Measurements from ENCODE around the gene TMIGD3. TPM values are rescaled to one million over a fixed set of nuclear protein-coding genes. Genes with fewer than 3 reads are reported as not detected.

The TMIGD3 gene
- total RNA-seq, 3 donors from 2014 or later (not counting 1 experiment from before 2014, with no cell fraction given) = 1.0 TPM; not detected in 2

GRCh38 chr1:111504097-111504496 is 664 bp upstream of the TMIGD3 start:
- Mint-ChIP-seq H3K27me3 (ENCODE audit: low read depth in 2 of 2) (no peaks in the 10 kb centered on the region), H3K36me3 (no peaks in the 10 kb centered on the region), H3K9me3 (no peaks in the 10 kb centered on the region), H3K4me1 (peaks cover 23 to 38% of the 10 kb centered on the region in 2 donors), H3K27ac (no peak overlapping the region), H3K4me3 (no peak overlapping the region)
- ATAC-seq = no peak
- DNase-seq = no peak
- no peak overlapping the region for H3K4me3 ChIP-seq (ENCODE audit: low read length)
- no peaks in the 10 kb centered on the region for H3K36me3 ChIP-seq (ENCODE audit: control insufficient read depth, insufficient read depth, low read length)
- no peak overlapping the region for H3K27ac ChIP-seq (ENCODE audit: low read length)
- H3K9me3 ChIP-seq (ENCODE audit: control insufficient read depth, insufficient read depth, low read length) = no peaks in the 10 kb centered on the region
- H3K4me1 ChIP-seq (ENCODE audit: control insufficient read depth, insufficient read depth, low read length) = peaks cover 58% of the 10 kb centered on the region
- intact Hi-C loops (cut with micrococcal nuclease) = no loop called here
- 77% methylated on average over 6 of the region's 6 CpGs for WGBS (ENCODE audit: insufficient coverage)
- no peaks in the 10 kb centered on the region for H3K27me3 ChIP-seq (ENCODE audit: control insufficient read depth, insufficient read depth, low read length)
- TF ChIP-seq CTCF (IDR thresholded peaks at IDR 0.05) = no peak

GRCh38 chr1:111501645-111502044 is 1.8 kb downstream of the TMIGD3 start:
- H3K27ac Mint-ChIP-seq = no peak overlapping the region
- 95% methylated on average over 5 of the region's 7 CpGs for WGBS (ENCODE audit: insufficient coverage)
- peaks cover 2% of the 10 kb centered on the region for H3K36me3 Mint-ChIP-seq
- H3K4me3 Mint-ChIP-seq = no peak overlapping the region
- H3K36me3 ChIP-seq (ENCODE audit: control insufficient read depth, insufficient read depth, low read length) = no peaks in the 10 kb centered on the region
- H3K4me1 Mint-ChIP-seq = peaks cover 20 to 23% of the 10 kb centered on the region in 2 donors
- no peak for DNase-seq
- no peaks in the 10 kb centered on the region for H3K27me3 ChIP-seq (ENCODE audit: control insufficient read depth, insufficient read depth, low read length)
- intact Hi-C loops (cut with micrococcal nuclease) = no loop called here
- H3K4me3 ChIP-seq (ENCODE audit: low read length) = no peak overlapping the region
- peaks cover under 1 to 1% of the 10 kb centered on the region in 2 donors for H3K9me3 Mint-ChIP-seq
- ATAC-seq = no peak
- H3K4me1 ChIP-seq (ENCODE audit: control insufficient read depth, insufficient read depth, low read length) = peaks cover 36% of the 10 kb centered on the region
- no peak overlapping the region for H3K27ac ChIP-seq (ENCODE audit: low read length)
- TF ChIP-seq CTCF (IDR thresholded peaks at IDR 0.05) = no peak
- H3K27me3 Mint-ChIP-seq (ENCODE audit: low read depth in 2 of 2) = no peaks in the 10 kb centered on the region
- H3K9me3 ChIP-seq (ENCODE audit: control insufficient read depth, insufficient read depth, low read length) = no peaks in the 10 kb centered on the region

GRCh38 chr1:111499026-111499785 is 4.2 kb downstream of the TMIGD3 start:
- H3K27ac Mint-ChIP-seq = no peak overlapping the region
- DNase-seq (no peak), ATAC-seq (no peak)
- H3K27me3 Mint-ChIP-seq (ENCODE audit: low read depth in 2 of 2) = no peaks in the 10 kb centered on the region
- Histone ChIP-seq H3K4me3 (ENCODE audit: low read length) (no peak overlapping the region), H3K9me3 (ENCODE audit: control insufficient read depth, insufficient read depth, low read length) (no peaks in the 10 kb centered on the region), H3K36me3 (ENCODE audit: control insufficient read depth, insufficient read depth, low read length) (no peaks in the 10 kb centered on the region), H3K4me1 (ENCODE audit: control insufficient read depth, insufficient read depth, low read length) (peaks cover 16% of the 10 kb centered on the region), H3K27me3 (ENCODE audit: control insufficient read depth, insufficient read depth, low read length) (no peaks in the 10 kb centered on the region), H3K27ac (ENCODE audit: low read length) (no peak overlapping the region)
- peaks cover 3 to 4% of the 10 kb centered on the region in 2 donors for H3K9me3 Mint-ChIP-seq
- WGBS (ENCODE audit: insufficient coverage) = 97% methylated on average over 4 of the region's 5 CpGs
- peaks cover 6% of the 10 kb centered on the region for H3K36me3 Mint-ChIP-seq
- no peak for TF ChIP-seq CTCF (IDR thresholded peaks at IDR 0.05)
- intact Hi-C loops (cut with micrococcal nuclease) = no loop called here
- H3K4me1 Mint-ChIP-seq = peaks cover 6 to 15% of the 10 kb centered on the region in 2 donors
- H3K4me3 Mint-ChIP-seq = no peak overlapping the region

- intact Hi-C loops (cut with micrococcal nuclease) = no loop called here
- Mint-ChIP-seq H3K36me3 (peaks cover 6% of the 10 kb centered on the region), H3K27me3 (ENCODE audit: low read depth in 2 of 2) (no peaks in the 10 kb centered on the region), H3K9me3 (peaks cover 3 to 4% of the 10 kb centered on the region in 2 donors), H3K27ac (no peak overlapping the region), H3K4me1 (peaks cover 0 to 8% of the 10 kb centered on the region in 2 donors), H3K4me3 (no peak overlapping the region)
- H3K9me3 ChIP-seq (ENCODE audit: control insufficient read depth, insufficient read depth, low read length) = no peaks in the 10 kb centered on the region
- 71% methylated on average over 5 of the region's 5 CpGs for WGBS (ENCODE audit: insufficient coverage)
- no peaks in the 10 kb centered on the region for H3K36me3 ChIP-seq (ENCODE audit: control insufficient read depth, insufficient read depth, low read length)
- no peak for TF ChIP-seq CTCF (IDR thresholded peaks at IDR 0.05)
- no peaks in the 10 kb centered on the region for H3K27me3 ChIP-seq (ENCODE audit: control insufficient read depth, insufficient read depth, low read length)
- no peak overlapping the region for H3K27ac ChIP-seq (ENCODE audit: low read length)
- H3K4me3 ChIP-seq (ENCODE audit: low read length) = no peak overlapping the region
- no peak for DNase-seq
- no peaks in the 10 kb centered on the region for H3K4me1 ChIP-seq (ENCODE audit: control insufficient read depth, insufficient read depth, low read length)
- ATAC-seq = no peak
Measured at GRCh38 chr1:111497592-111497991, 5.8 kb downstream of the TMIGD3 start.

Measured in natural killer cell (primary cell).